ENCODE measurements around the gene PIWIL1. TPM values are rescaled to one million over a fixed set of nuclear protein-coding genes. Genes with fewer than 3 reads are reported as not detected.

Gene PIWIL1
- total and polyA plus RNA-seq, 2 donors (not counting 3 experiments of a cell fraction or from before 2014, with no cell fraction given), result not detected

GRCh38 chr12:130371296-130371695 is 33.6 kb downstream of the PIWIL1 start:
- dilution Hi-C loops (cut with MboI; ENCODE audit: extremely low pct_ligation_motif_present, low sequenced_read_pairs), result no loop called here
- no peaks in the 10 kb centered on the region for H4K20me1 ChIP-seq (replicated peaks; ENCODE audit: control insufficient read depth, extremely low read depth, insufficient read depth, low read length)
- H2AFZ ChIP-seq (ENCODE audit: low read depth, low read length), result no peak overlapping the region
- H3K9ac ChIP-seq (replicated peaks; ENCODE audit: extremely low read depth, insufficient read depth, low read length), result no peak overlapping the region
- FAIRE-seq, result no peak
- CTCF ChIA-PET, result no interaction called here
- intact Hi-C loops (cut with micrococcal nuclease), result no loop called here
- no peak for TF ChIP-seq GATA2 (IDR thresholded peaks at IDR 0.05; ENCODE audit: insufficient read depth, insufficient read length, low read depth, low read length)
- H3K36me3 ChIP-seq (ENCODE audit: control insufficient read depth in 2 of 2, extremely low read depth in 1 of 2, insufficient read depth in 2 of 2, low read length in 2 of 2), result no peaks in the 10 kb centered on the region
- no peaks in the 10 kb centered on the region for H3K9me3 ChIP-seq (replicated peaks; ENCODE audit: control insufficient read depth, insufficient read depth, low read length)
- DNase-seq (ENCODE audit: low read depth, low spot score), result no peak
- H3K4me3 ChIP-seq (replicated peaks in 1 of 3; ENCODE audit: insufficient read depth in 1 of 3, low read depth in 1 of 3, low read length in 3 of 3), result no peak overlapping the region
- no peaks in the 10 kb centered on the region for H3K4me1 ChIP-seq (ENCODE audit: control insufficient read depth, extremely low read depth, insufficient read depth, low read length)
- POLR2A ChIA-PET, result no interaction called here
- no peaks in the 10 kb centered on the region for H3K9me1 ChIP-seq (replicated peaks; ENCODE audit: control insufficient read depth, extremely low read depth, insufficient read depth, low read length)
- BruUV-seq (replicated peaks), result no TSS peak
- no peak overlapping the region for H3K27ac ChIP-seq (ENCODE audit: insufficient read depth, low read depth, low read length)
- H3K79me2 ChIP-seq (ENCODE audit: control insufficient read depth, insufficient read depth, low read length), result no peaks in the 10 kb centered on the region
- no peaks in the 10 kb centered on the region for H3K27me3 ChIP-seq (ENCODE audit: control insufficient read depth in 2 of 2, insufficient read depth in 2 of 2, low read length in 2 of 2)
- H3K4me2 ChIP-seq (ENCODE audit: insufficient read depth, low read length), result no peak overlapping the region

- Histone ChIP-seq H3K9me3 (replicated peaks; ENCODE audit: control insufficient read depth, insufficient read depth, low read length) (peaks cover 3% of the 10 kb centered on the region), H4K20me1 (replicated peaks; ENCODE audit: control insufficient read depth, extremely low read depth, insufficient read depth, low read length) (no peaks in the 10 kb centered on the region), H3K4me1 (ENCODE audit: control insufficient read depth, extremely low read depth, insufficient read depth, low read length) (no peaks in the 10 kb centered on the region), H3K4me3 (replicated peaks in 1 of 3; ENCODE audit: insufficient read depth in 1 of 3, low read depth in 1 of 3, low read length in 3 of 3) (no peak overlapping the region), H3K9me1 (replicated peaks; ENCODE audit: control insufficient read depth, extremely low read depth, insufficient read depth, low read length) (no peaks in the 10 kb centered on the region), H2AFZ (ENCODE audit: low read depth, low read length) (no peak overlapping the region), H3K36me3 (ENCODE audit: control insufficient read depth in 2 of 2, extremely low read depth in 1 of 2, insufficient read depth in 2 of 2, low read length in 2 of 2) (no peaks in the 10 kb centered on the region), H3K27ac (ENCODE audit: insufficient read depth, low read depth, low read length) (no peak overlapping the region), H3K4me2 (ENCODE audit: insufficient read depth, low read length) (no peak overlapping the region), H3K27me3 (ENCODE audit: control insufficient read depth in 2 of 2, insufficient read depth in 2 of 2, low read length in 2 of 2) (no peaks in the 10 kb centered on the region), H3K79me2 (ENCODE audit: control insufficient read depth, insufficient read depth, low read length) (no peaks in the 10 kb centered on the region), H3K9ac (replicated peaks; ENCODE audit: extremely low read depth, insufficient read depth, low read length) (no peak overlapping the region)
- FAIRE-seq, result no peak
- DNase-seq (ENCODE audit: low read depth, low spot score), result no peak
- no peak for TF ChIP-seq POLR2A (IDR thresholded peaks at IDR 0.05; ENCODE audit: low read depth, low read length)
- TF ChIP-seq CTCF (IDR thresholded peaks at IDR 0.05; ENCODE audit: extremely low read depth in 1 of 2, insufficient read depth in 1 of 2, low read depth in 1 of 2, low read length in 2 of 2), result no peak
- TF ChIP-seq FOS (IDR thresholded peaks at IDR 0.05; ENCODE audit: borderline replicate concordance, insufficient read depth, low read length), result no peak
- TF ChIP-seq MYC (IDR thresholded peaks at IDR 0.05; ENCODE audit: low read depth, low read length), result no peak
- TF ChIP-seq GATA2 (IDR thresholded peaks at IDR 0.05; ENCODE audit: insufficient read depth, insufficient read length, low read depth, low read length), result no peak
- TF ChIP-seq POLR2AphosphoS5 (IDR thresholded peaks at IDR 0.05; ENCODE audit: insufficient read depth, low read depth, low read length), result no peak
- no peak for TF ChIP-seq EZH2 (IDR thresholded peaks at IDR 0.05; ENCODE audit: borderline replicate concordance, low read depth, low read length, severe bottlenecking)
- no peak for TF ChIP-seq JUN (IDR thresholded peaks at IDR 0.05; ENCODE audit: borderline replicate concordance, insufficient read depth, insufficient read length, low read depth)
- TF ChIP-seq MAX (IDR thresholded peaks at IDR 0.05; ENCODE audit: insufficient read depth, insufficient read length), result no peak
- intact Hi-C loops (cut with micrococcal nuclease), result no loop called here
- BruUV-seq (replicated peaks), result no TSS peak
- ChIA-PET POLR2A (no interaction called here), CTCF (no interaction called here)
- dilution Hi-C loops (cut with MboI; ENCODE audit: extremely low pct_ligation_motif_present, low sequenced_read_pairs), result no loop called here
Measured at GRCh38 chr12:130372936-130373335, 35.2 kb downstream of the PIWIL1 start.

Data from endothelial cell of umbilical vein (primary cell).